ENCODE data around the gene GPR34.
"Not testable (repeated sequence)": the region's sequence is repeated elsewhere in the genome, so short reads cannot be mapped to it uniquely, and the experiment has no call there.

The GPR34 gene

GRCh38 chrX:41688835-41689234 lies at the start of gene GPR34:
Gene GPR34 (plus strand): TSS chrX:41688973. CDS start chrX:41695634, 6,661 bp downstream.
- H3K4me3 ChIP-seq (ENCODE audit: low read length): no peak within 1 kb of the TSS
- no peak for TF ChIP-seq ZNF274 (IDR thresholded peaks at IDR 0.05; ENCODE audit: low read depth, low read length)

GRCh38 chrX:41646201-41646600 lies 42.6 kb upstream of the GPR34 start:
- H3K4me3 ChIP-seq (ENCODE audit: low read length): not testable (repeated sequence)

GRCh38 chrX:41653125-41653524 lies 35.6 kb upstream of the GPR34 start:
- no peak for TF ChIP-seq ZNF274 (IDR thresholded peaks at IDR 0.05; ENCODE audit: low read depth, low read length)
- H3K4me3 ChIP-seq (ENCODE audit: low read length): no peak overlapping the region

GRCh38 chrX:41655101-41655500 lies 33.7 kb upstream of the GPR34 start:
- H3K4me3 ChIP-seq (ENCODE audit: low read length): no peak overlapping the region
- no peak for TF ChIP-seq ZNF274 (IDR thresholded peaks at IDR 0.05; ENCODE audit: low read depth, low read length)

GRCh38 chrX:41655631-41656030 lies 33.1 kb upstream of the GPR34 start:
- no peak for TF ChIP-seq ZNF274 (IDR thresholded peaks at IDR 0.05; ENCODE audit: low read depth, low read length)
- no peak overlapping the region for H3K4me3 ChIP-seq (ENCODE audit: low read length)

GRCh38 chrX:41661366-41662095 lies 27.2 kb upstream of the GPR34 start:
- H3K4me3 ChIP-seq (ENCODE audit: low read length): no peak overlapping the region

GRCh38 chrX:41664375-41664901 lies 24.3 kb upstream of the GPR34 start:
- no peak overlapping the region for H3K4me3 ChIP-seq (ENCODE audit: low read length)
- no peak for TF ChIP-seq ZNF274 (IDR thresholded peaks at IDR 0.05; ENCODE audit: low read depth, low read length)

More at GRCh38 chrX:41661366-41662095, 27.2 kb upstream of the GPR34 start:
- no peak for TF ChIP-seq ZNF274 (IDR thresholded peaks at IDR 0.05; ENCODE audit: low read depth, low read length)

- no peak for TF ChIP-seq ZNF274 (IDR thresholded peaks at IDR 0.05; ENCODE audit: low read depth, low read length)
- no peak overlapping the region for H3K4me3 ChIP-seq (ENCODE audit: low read length)
These were observed 23.9 kb upstream of the GPR34 start for GRCh38 chrX:41664908-41665307.

- TF ChIP-seq ZNF274 (IDR thresholded peaks at IDR 0.05; ENCODE audit: low read depth, low read length): no peak
- no peak overlapping the region for H3K4me3 ChIP-seq (ENCODE audit: low read length)
These were observed 23.1 kb upstream of the GPR34 start for GRCh38 chrX:41665686-41666085.

GRCh38 chrX:41666251-41666650 lies 22.5 kb upstream of the GPR34 start:
- no peak for TF ChIP-seq ZNF274 (IDR thresholded peaks at IDR 0.05; ENCODE audit: low read depth, low read length)
- no peak overlapping the region for H3K4me3 ChIP-seq (ENCODE audit: low read length)

- H3K4me3 ChIP-seq (ENCODE audit: low read length): no peak overlapping the region
- no peak for TF ChIP-seq ZNF274 (IDR thresholded peaks at IDR 0.05; ENCODE audit: low read depth, low read length)
These were observed 21.1 kb upstream of the GPR34 start for GRCh38 chrX:41667631-41668030.

GRCh38 chrX:41670112-41670511 lies 18.7 kb upstream of the GPR34 start:
- no peak for TF ChIP-seq ZNF274 (IDR thresholded peaks at IDR 0.05; ENCODE audit: low read depth, low read length)

GRCh38 chrX:41671082-41671481 lies 17.7 kb upstream of the GPR34 start:
- TF ChIP-seq ZNF274 (IDR thresholded peaks at IDR 0.05; ENCODE audit: low read depth, low read length): no peak
- H3K4me3 ChIP-seq (ENCODE audit: low read length): no peak overlapping the region

More at GRCh38 chrX:41670112-41670511, 18.7 kb upstream of the GPR34 start:
- H3K4me3 ChIP-seq (ENCODE audit: low read length): no peak overlapping the region; the same call in 1 of the 2 replicates

GRCh38 chrX:41672643-41673042 lies 16.1 kb upstream of the GPR34 start:
- H3K4me3 ChIP-seq (ENCODE audit: low read length): no peak overlapping the region
- TF ChIP-seq ZNF274 (IDR thresholded peaks at IDR 0.05; ENCODE audit: low read depth, low read length): no peak

- H3K4me3 ChIP-seq (ENCODE audit: low read length): not testable (repeated sequence)
These were observed 12.4 kb upstream of the GPR34 start for GRCh38 chrX:41676361-41676760.
